IPS-20b (cell line): ENCODE results near the gene CTNNA2.

Experiments
- H3K27ac ChIP-seq: one replicate; pipeline ENCODE4 v1.5.1; 2013; ENCODE audit warnings: low read length
- H3K27me3 ChIP-seq: 2 replicates; pipeline ENCODE4 v1.6.1; 2013; ENCODE audit warnings: mild to moderate bottlenecking, low read length, inconsistent platforms; ENCODE audit not compliant: insufficient read depth
- H3K36me3 ChIP-seq: 2 replicates; pipeline ENCODE4 v1.6.1; 2013; ENCODE audit warnings: low read depth, mild to moderate bottlenecking, inconsistent platforms, low read length, moderate library complexity; ENCODE audit not compliant: insufficient read depth
- H3K4me1 ChIP-seq: 2 replicates; pipeline ENCODE4 v1.6.1; 2013; ENCODE audit warnings: mild to moderate bottlenecking, control low read depth, inconsistent platforms, low read length, moderate library complexity; ENCODE audit not compliant: insufficient read depth
- H3K4me3 ChIP-seq: 2 replicates; pipeline ENCODE4 v1.5.1; 2013; ENCODE audit warnings: mild to moderate bottlenecking, low read length, inconsistent platforms
- H3K9ac ChIP-seq: 2 replicates; pipeline ENCODE4 v1.6.1; 2013; ENCODE audit warnings: low read depth, mild to moderate bottlenecking, inconsistent platforms, low read length, moderate library complexity
- H3K9me3 ChIP-seq: 2 replicates; pipeline ENCODE4 v1.6.1; 2013; ENCODE audit warnings: mild to moderate bottlenecking, low read depth, low read length, inconsistent platforms; ENCODE audit not compliant: insufficient read depth

Gene CTNNA2

DNA sequence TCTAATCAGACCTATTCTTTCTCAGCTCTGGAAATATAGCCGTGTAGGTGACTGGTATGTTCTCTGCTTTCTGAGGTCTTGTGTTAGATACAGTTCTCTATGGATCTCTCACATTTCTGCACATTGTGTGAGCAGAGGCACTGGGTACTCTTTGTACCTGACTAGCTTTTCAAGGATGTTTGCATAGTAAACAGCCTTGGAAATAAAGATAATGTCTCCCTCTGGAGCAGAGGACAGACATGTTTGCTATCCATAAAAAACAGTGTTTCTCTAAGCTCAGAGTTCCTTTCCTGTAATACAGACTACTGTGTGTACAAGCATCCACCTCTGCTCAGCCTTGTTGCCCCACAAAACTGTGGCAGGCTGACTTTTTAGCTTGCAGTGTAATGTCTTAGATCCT lies 279.2 kb downstream of the CTNNA2 start:
- Histone ChIP-seq H3K9ac (no peak overlapping the region), H3K4me1 (peaks cover 7% of the 10 kb centered on the region), H3K4me3 (no peak overlapping the region), H3K36me3 (no peaks in the 10 kb centered on the region), H3K27ac (no peak overlapping the region), H3K27me3 (no peaks in the 10 kb centered on the region), H3K9me3 (no peaks in the 10 kb centered on the region)

DNA sequence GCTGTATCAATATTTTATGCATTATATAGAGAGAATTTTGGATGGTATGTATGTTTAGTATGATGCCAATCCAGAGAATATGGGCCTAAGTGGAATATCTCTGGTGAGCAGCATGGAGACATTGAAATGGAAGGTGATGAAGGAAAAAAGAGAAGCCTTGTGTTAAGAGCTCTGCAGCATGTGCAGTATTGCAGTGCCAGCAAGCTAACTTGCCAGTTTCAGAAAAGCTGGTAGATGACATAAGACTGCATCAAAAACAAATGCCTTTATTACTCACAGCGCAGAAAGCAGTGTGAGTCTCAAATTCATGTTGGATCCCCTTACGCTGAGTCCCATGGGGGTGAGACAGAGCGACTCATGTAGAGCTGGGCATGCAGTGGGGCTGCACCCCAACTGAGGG lies 280.2 kb downstream of the CTNNA2 start:
- no peaks in the 10 kb centered on the region for H3K9me3 ChIP-seq
- H3K9ac ChIP-seq = no peak overlapping the region
- no peak overlapping the region for H3K27ac ChIP-seq
- no peaks in the 10 kb centered on the region for H3K27me3 ChIP-seq
- no peaks in the 10 kb centered on the region for H3K36me3 ChIP-seq
- H3K4me1 ChIP-seq = peaks cover 7% of the 10 kb centered on the region
- H3K4me3 ChIP-seq = no peak overlapping the region

DNA sequence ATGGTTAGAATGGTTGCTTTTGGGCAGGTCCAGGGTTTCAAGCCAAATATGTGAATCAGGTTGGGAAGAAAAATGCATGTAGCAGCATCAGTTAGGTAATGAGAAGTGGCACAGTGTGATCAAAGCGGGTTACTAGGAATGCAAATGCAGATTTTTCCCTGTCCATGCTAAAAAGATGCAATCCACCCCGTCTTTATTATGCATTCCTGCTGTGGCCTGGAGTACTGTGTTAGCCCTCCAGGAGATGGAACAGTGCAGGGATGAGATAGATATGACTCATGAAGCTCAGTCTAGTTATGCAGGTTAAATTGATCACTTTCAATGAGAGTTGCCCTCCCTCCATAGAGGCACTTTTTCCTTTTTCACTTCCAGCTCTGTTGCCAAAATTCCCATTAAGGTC lies 283.8 kb downstream of the CTNNA2 start:
- Histone ChIP-seq H3K9ac (no peak overlapping the region), H3K27me3 (no peaks in the 10 kb centered on the region), H3K4me3 (no peak overlapping the region), H3K36me3 (no peaks in the 10 kb centered on the region), H3K27ac (no peak overlapping the region), H3K9me3 (no peaks in the 10 kb centered on the region), H3K4me1 (peaks cover 9% of the 10 kb centered on the region)

DNA sequence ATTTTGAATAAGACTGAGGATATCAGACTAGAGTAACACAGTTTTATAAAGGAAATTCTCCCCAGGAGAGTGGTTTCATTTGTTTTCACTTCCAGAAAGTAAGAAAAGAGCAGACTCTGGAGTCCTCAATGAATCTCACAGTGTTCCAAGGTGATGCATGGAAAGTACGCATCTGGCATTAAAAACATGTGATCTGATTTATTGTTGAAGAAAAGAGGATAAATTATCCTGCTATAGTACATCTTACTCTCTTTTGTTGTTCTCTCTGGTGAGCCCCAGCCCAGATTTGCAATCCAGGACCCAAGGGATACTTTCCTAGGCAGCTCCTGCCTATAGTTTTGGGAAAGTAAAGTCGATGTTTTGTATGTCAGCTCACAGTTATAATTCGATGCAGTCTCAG lies 285.9 kb downstream of the CTNNA2 start:
- Histone ChIP-seq H3K9ac (no peak overlapping the region), H3K27me3 (no peaks in the 10 kb centered on the region), H3K27ac (no peak overlapping the region), H3K9me3 (peaks cover 5% of the 10 kb centered on the region), H3K4me1 (peaks cover 9% of the 10 kb centered on the region), H3K36me3 (no peaks in the 10 kb centered on the region), H3K4me3 (no peak overlapping the region)

DNA sequence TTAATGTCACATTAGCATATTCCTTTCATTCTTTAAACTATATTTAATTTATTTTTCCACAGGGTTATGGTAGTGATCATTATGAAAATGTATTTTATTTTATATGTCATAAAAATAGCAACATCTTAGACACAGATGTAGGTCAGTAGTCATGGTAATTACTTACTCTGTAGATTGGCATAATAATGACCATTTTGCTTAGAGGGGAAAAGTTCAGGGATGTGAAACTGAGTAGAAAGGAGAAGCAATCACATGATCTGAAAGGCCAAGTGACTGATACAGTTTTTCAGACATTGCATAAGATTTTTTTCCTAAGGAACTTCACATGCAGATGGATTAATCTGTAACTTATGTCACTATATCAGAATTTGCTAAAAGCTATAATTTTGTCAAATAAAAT lies 286.9 kb downstream of the CTNNA2 start:
- Histone ChIP-seq H3K36me3 (no peaks in the 10 kb centered on the region), H3K4me1 (peaks cover 9% of the 10 kb centered on the region), H3K9ac (no peak overlapping the region), H3K27me3 (no peaks in the 10 kb centered on the region), H3K9me3 (peaks cover 5% of the 10 kb centered on the region), H3K4me3 (no peak overlapping the region), H3K27ac (no peak overlapping the region)

DNA sequence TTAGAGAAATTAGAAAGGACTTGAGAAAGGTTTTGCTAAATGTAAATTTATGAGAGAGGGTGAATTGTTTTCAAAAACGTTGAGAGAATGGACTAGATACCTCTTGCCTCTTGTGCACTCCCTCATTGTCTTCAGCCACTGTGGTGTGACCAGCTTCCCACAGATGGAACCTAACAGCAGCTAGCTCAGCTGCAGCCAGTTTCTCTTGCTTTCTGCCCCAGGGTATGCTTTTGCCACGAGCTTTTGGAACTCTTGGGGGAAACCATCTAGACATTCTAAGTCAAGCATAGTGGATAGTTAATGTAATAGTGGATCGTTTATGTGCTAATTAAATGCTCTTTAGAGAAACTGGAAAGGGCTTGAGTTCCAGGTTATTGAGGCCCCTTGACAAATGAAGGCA lies 288.2 kb downstream of the CTNNA2 start:
- Histone ChIP-seq H3K27me3 (no peaks in the 10 kb centered on the region), H3K27ac (no peak overlapping the region), H3K4me3 (no peak overlapping the region), H3K9me3 (peaks cover 5% of the 10 kb centered on the region), H3K36me3 (no peaks in the 10 kb centered on the region), H3K4me1 (peaks cover 9% of the 10 kb centered on the region), H3K9ac (no peak overlapping the region)

DNA sequence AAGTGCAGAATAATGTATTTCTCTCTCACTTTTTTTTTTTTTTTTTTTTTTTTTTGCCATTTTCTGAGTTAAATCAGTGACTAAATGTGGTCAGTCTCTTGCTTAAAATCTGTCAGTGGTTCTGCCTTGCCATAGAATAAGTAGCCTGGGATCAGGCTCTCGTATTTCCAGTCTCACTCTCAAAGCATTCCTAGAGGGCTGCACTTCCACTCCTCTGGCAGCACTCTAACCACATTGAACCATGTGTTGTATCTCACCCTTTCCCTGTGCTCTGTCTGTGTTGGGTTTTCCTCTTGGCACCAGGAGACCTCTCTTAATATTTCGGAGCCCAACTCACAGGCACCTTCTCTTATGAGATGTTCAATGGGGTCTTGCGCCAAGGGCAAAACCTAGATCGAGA lies 304.4 kb downstream of the CTNNA2 start:
- H3K9ac ChIP-seq = no peak overlapping the region
- no peaks in the 10 kb centered on the region for H3K4me1 ChIP-seq
- H3K36me3 ChIP-seq = no peaks in the 10 kb centered on the region
- no peaks in the 10 kb centered on the region for H3K27me3 ChIP-seq
- H3K27ac ChIP-seq = no peak overlapping the region
- no peaks in the 10 kb centered on the region for H3K9me3 ChIP-seq
- no peak overlapping the region for H3K4me3 ChIP-seq

- H3K4me3 ChIP-seq = no peak overlapping the region
- no peaks in the 10 kb centered on the region for H3K4me1 ChIP-seq
- no peaks in the 10 kb centered on the region for H3K9me3 ChIP-seq
- no peaks in the 10 kb centered on the region for H3K27me3 ChIP-seq
- no peak overlapping the region for H3K27ac ChIP-seq
- H3K9ac ChIP-seq = no peak overlapping the region
- H3K36me3 ChIP-seq = no peaks in the 10 kb centered on the region
Measured at GRCh38 chr2:79820281-79820680, 307.4 kb downstream of the CTNNA2 start.

DNA sequence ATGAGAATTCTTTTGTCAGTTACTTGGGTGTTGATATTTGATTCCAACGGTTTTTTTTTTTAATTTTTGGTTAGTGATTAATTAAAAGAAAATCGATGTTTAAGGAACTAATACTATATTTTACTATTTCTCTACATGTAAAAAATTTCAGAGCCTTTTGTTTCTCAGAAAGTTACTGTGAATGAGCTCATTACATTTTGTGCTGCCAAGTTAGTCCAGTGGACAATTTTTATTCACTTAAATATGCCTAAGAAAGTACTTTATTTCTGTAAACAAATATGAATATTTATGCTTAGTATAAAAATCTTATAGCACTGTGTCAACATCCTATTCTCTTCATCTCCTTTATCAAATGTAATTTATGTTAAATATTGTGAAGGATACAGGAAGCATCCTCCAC lies 309.3 kb downstream of the CTNNA2 start:
- Histone ChIP-seq H3K36me3 (no peaks in the 10 kb centered on the region), H3K27ac (no peak overlapping the region), H3K9me3 (no peaks in the 10 kb centered on the region), H3K4me3 (no peak overlapping the region), H3K27me3 (no peaks in the 10 kb centered on the region), H3K4me1 (no peaks in the 10 kb centered on the region), H3K9ac (no peak overlapping the region)

- Histone ChIP-seq H3K9ac (no peak overlapping the region), H3K27me3 (no peaks in the 10 kb centered on the region), H3K36me3 (no peaks in the 10 kb centered on the region)
Measured at GRCh38 chr2:79824086-79824786, 311.4 kb downstream of the CTNNA2 start.

DNA sequence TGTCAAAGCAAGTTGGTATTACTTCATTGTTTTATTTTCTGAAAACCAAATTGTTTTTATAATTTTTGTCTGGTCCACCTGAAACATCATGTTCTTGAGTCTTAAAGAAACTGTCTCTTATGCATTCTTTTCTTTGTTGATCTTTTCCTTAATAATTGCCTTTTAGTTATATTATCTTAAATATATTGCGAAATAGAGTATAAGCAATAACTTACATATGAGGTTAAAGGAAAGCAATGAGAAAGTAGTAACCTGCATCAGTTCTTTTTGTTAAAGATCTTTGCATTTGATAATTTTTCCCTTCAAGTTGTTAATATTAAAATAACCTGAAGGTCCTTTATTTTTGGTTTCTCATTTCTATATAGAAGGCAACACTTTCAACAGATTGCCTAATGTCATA lies 315.0 kb downstream of the CTNNA2 start:
- no peaks in the 10 kb centered on the region for H3K27me3 ChIP-seq
- peaks cover 29% of the 10 kb centered on the region for H3K4me1 ChIP-seq
- H3K9ac ChIP-seq = no peak overlapping the region

More at GRCh38 chr2:79824086-79824786, 311.4 kb downstream of the CTNNA2 start:
- Histone ChIP-seq H3K4me3 (no peak overlapping the region), H3K4me1 (peaks cover 11% of the 10 kb centered on the region; the same call in 1 of the 2 replicates), H3K9me3 (no peaks in the 10 kb centered on the region), H3K27ac (no peak overlapping the region)

GRCh38 chr2:79830501-79830900 lies 317.6 kb downstream of the CTNNA2 start:
- Histone ChIP-seq H3K9me3 (no peaks in the 10 kb centered on the region), H3K27ac (no peak overlapping the region)

More for the DNA sequence above, 315.0 kb downstream of the CTNNA2 start:
- H3K9me3 ChIP-seq = no peaks in the 10 kb centered on the region
- H3K4me3 ChIP-seq = no peak overlapping the region
- H3K27ac ChIP-seq = no peak overlapping the region
- no peaks in the 10 kb centered on the region for H3K36me3 ChIP-seq

More at GRCh38 chr2:79830501-79830900, 317.6 kb downstream of the CTNNA2 start:
- Histone ChIP-seq H3K4me3 (no peak overlapping the region), H3K4me1 (peaks cover 36% of the 10 kb centered on the region), H3K27me3 (no peaks in the 10 kb centered on the region), H3K9ac (no peak overlapping the region), H3K36me3 (no peaks in the 10 kb centered on the region)
